ENCODE data around the gene CMTM8.

CMTM8 gene

GRCh38 chr3:32354362-32354778 lies 115.9 kb downstream of the CMTM8 start (continued):
- TF ChIP-seq TCF4 (CRISPR knock-in tag; IDR thresholded peaks at IDR 0.05; ENCODE audit: borderline replicate concordance): no peak
- TF ChIP-seq ZFP3 (CRISPR knock-in tag; IDR thresholded peaks at IDR 0.05): no peak
- TF ChIP-seq PATZ1 (CRISPR knock-in tag; IDR thresholded peaks at IDR 0.05; ENCODE audit: borderline replicate concordance): no peak
- TF ChIP-seq GLIS3 (CRISPR knock-in tag; IDR thresholded peaks at IDR 0.05): no peak
- TF ChIP-seq, protein P1, sequence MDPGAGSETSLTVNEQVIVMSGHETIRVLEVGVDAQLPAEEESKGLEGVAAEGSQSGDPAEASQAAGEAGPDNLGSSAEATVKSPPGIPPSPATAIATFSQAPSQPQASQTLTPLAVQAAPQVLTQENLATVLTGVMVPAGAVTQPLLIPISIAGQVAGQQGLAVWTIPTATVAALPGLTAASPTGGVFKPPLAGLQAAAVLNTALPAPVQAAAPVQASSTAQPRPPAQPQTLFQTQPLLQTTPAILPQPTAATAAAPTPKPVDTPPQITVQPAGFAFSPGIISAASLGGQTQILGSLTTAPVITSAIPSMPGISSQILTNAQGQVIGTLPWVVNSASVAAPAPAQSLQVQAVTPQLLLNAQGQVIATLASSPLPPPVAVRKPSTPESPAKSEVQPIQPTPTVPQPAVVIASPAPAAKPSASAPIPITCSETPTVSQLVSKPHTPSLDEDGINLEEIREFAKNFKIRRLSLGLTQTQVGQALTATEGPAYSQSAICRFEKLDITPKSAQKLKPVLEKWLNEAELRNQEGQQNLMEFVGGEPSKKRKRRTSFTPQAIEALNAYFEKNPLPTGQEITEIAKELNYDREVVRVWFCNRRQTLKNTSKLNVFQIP (CRISPR knock-in tag; IDR thresholded peaks at IDR 0.05; ENCODE audit: borderline replicate concordance, low read depth): no peak
- TF ChIP-seq BACH2 (CRISPR knock-in tag; IDR thresholded peaks at IDR 0.05; ENCODE audit: borderline replicate concordance): no peak
- no peak for TF ChIP-seq ARNTL (CRISPR knock-in tag; IDR thresholded peaks at IDR 0.05; ENCODE audit: borderline replicate concordance, low read depth)

DNA sequence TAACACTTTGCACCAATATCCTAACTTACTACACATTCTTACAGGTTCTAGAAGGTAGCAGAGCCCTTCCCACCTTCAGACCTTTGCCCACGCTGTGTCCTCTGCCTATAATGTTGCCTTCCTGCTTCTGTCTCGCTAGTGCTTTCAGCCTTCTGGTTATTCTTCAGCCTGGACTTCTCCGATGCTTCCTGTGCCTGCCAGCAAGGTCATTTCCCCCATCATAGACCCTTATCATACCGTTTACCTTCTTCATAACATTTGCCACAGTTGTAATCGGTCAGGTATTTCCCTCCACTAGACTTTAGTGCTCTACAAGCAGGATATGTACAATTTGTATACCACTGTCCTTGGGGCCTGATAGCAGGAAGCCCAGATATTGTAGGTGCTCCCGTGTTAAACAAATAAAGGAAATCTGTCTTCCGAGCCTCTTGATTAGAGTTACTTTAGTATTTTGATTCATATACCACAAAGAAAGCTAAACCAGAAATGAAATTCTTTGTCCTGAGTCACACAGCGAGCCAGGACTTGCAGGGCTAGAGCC lies 117.3 kb downstream of the CMTM8 start:
- ATAC-seq: no peak
- TF ChIP-seq ZNF8 (CRISPR knock-in tag; IDR thresholded peaks at IDR 0.05) (no peak), ARNTL (CRISPR knock-in tag; IDR thresholded peaks at IDR 0.05; ENCODE audit: borderline replicate concordance, low read depth) (no peak), GLIS3 (CRISPR knock-in tag; IDR thresholded peaks at IDR 0.05) (no peak), SNAI2 (CRISPR knock-in tag; IDR thresholded peaks at IDR 0.05) (no peak), BACH2 (CRISPR knock-in tag; IDR thresholded peaks at IDR 0.05; ENCODE audit: borderline replicate concordance) (no peak), TSHZ2 (CRISPR knock-in tag; IDR thresholded peaks at IDR 0.05) (no peak), PPARA (CRISPR knock-in tag; IDR thresholded peaks at IDR 0.05; ENCODE audit: borderline replicate concordance) (no peak), OSR1 (CRISPR knock-in tag; IDR thresholded peaks at IDR 0.05) (no peak), RARB (CRISPR knock-in tag; IDR thresholded peaks at IDR 0.05) (no peak), ESRRG (CRISPR knock-in tag; IDR thresholded peaks at IDR 0.05) (no peak), ISL1 (CRISPR knock-in tag; IDR thresholded peaks at IDR 0.05) (no peak), CREB5 (CRISPR knock-in tag; IDR thresholded peaks at IDR 0.05; ENCODE audit: low read depth) (no peak), TCF4 (CRISPR knock-in tag; IDR thresholded peaks at IDR 0.05; ENCODE audit: borderline replicate concordance) (no peak), ZNF565 (CRISPR knock-in tag; conservative IDR thresholded peaks at IDR 0.05; ENCODE audit: low read depth) (no peak), ZNF70 (CRISPR knock-in tag; IDR thresholded peaks at IDR 0.05) (no peak), CSDC2 (CRISPR knock-in tag; IDR thresholded peaks at IDR 0.05) (no peak), PATZ1 (CRISPR knock-in tag; IDR thresholded peaks at IDR 0.05; ENCODE audit: borderline replicate concordance) (no peak), TOX (CRISPR knock-in tag; IDR thresholded peaks at IDR 0.05; ENCODE audit: borderline replicate concordance) (no peak)
- TF ChIP-seq, protein P2, sequence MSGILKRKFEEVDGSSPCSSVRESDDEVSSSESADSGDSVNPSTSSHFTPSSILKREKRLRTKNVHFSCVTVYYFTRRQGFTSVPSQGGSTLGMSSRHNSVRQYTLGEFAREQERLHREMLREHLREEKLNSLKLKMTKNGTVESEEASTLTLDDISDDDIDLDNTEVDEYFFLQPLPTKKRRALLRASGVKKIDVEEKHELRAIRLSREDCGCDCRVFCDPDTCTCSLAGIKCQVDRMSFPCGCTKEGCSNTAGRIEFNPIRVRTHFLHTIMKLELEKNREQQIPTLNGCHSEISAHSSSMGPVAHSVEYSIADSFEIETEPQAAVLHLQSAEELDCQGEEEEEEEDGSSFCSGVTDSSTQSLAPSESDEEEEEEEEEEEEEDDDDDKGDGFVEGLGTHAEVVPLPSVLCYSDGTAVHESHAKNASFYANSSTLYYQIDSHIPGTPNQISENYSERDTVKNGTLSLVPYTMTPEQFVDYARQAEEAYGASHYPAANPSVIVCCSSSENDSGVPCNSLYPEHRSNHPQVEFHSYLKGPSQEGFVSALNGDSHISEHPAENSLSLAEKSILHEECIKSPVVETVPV (CRISPR knock-in tag; IDR thresholded peaks at IDR 0.05): no peak
- TF ChIP-seq, protein P1 (CRISPR knock-in tag; IDR thresholded peaks at IDR 0.05; ENCODE audit: borderline replicate concordance, low read depth): no peak

All from SK-N-SH treated with all-trans-retinoic acid at 6 μM for 48 hours (cell line).